ENCODE measurements around the gene KLHL24. TPM values are rescaled to one million over a fixed set of nuclear protein-coding genes. Genes with fewer than 3 reads are reported as not detected.
"Not testable (repeated sequence)": the region's sequence is repeated elsewhere in the genome, so short reads cannot be mapped to it uniquely, and the experiment has no call there.

KLHL24 gene
- total RNA-seq, 1 experiment from 2014 or later, result 29.0 TPM

GRCh38 chr3:183636221-183637105, 1.0 kb downstream of the KLHL24 start:
- DNase-seq (ENCODE audit: low read depth), result peak; percentile 96

GRCh38 chr3:183637106-183637486, 1.7 kb downstream of the KLHL24 start:
- DNase-seq (ENCODE audit: low read depth), result no peak

DNA sequence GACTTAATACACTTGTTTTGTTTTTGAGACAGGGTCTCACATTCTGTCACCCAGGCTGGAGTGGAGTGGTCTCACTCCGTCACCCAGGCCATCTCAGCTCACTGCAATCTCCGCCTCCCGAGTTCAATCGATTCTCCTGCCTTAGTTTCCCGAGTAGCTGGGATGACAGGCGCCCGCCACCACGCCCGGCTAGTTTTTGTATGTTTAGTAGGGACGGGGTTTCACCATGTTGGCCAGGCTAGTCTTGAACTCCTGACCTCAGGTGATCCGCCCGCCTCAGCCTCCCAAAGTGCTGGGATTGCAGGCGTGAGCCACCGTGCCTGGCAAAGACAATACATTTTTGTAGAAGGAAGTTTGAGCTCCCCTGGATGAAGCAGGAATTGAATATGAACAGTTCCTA, 2.2 kb downstream of the KLHL24 start:
- not testable (repeated sequence) for DNase-seq (ENCODE audit: low read depth)

GRCh38 chr3:183638101-183638852, 2.9 kb downstream of the KLHL24 start:
- DNase-seq (ENCODE audit: low read depth), result no peak

DNA sequence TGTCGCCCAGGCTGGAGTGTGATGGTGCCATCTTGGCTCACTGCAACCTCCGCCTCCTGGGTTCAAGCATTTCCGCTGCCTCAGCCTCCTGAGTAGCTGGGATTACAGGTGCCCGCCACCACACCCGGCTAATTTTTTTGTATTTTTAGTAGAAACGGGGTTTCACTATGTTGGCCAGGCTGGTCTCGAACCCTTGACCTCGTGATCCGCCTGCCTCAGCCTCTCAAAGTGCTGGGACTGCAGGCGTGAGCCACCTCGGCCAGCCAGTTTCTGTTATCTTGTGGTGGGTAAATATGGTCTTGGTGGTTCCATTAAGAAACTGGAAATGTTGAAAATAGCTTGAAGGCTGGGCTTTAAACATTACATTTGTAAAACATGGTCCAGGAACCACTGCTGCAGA, 5.2 kb downstream of the KLHL24 start:
- DNase-seq (ENCODE audit: low read depth), result not testable (repeated sequence)

DNA sequence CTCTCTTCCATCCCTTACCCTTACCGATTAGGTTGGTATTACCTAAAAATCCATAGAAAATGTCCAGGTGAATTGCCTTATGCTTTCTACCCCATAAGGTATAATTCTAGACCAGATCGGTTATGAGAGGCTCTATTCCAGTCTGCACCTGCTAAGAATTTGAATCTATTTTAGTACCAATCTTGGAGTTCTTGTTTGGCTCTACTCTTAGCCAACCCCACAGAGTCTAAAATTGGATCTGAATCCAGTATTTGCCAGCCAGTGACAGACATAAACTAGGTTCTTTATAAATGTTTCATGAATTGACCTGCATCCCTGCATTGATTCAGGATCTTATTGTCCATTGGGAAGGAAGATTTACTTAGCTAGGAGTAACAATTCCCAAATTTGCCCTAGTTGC, 6.5 kb downstream of the KLHL24 start:
- no peak for DNase-seq (ENCODE audit: low read depth)

GRCh38 chr3:183644244-183644643, 8.8 kb downstream of the KLHL24 start:
- DNase-seq (ENCODE audit: low read depth), result no peak

DNA sequence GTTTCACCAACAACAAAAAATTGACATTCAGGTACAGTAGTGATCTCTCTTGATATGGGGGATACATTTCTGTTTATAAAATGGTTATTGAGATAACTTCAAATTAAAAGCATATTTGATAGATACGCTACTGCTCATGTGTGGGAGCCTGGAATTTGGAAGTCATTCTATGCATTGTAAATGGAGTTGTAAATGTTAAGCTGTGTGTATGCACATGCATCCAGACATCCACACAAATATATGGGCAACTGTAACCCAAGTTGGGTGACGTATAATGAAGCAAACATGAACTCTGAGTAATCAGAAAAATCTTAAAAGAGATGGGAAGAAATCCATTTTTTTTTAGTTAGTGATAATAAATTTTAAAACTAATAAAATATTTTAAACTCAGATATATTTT, 9.8 kb downstream of the KLHL24 start:
- DNase-seq (ENCODE audit: low read depth), result no peak

GRCh38 chr3:183650554-183650953, 15.1 kb downstream of the KLHL24 start:
- DNase-seq (ENCODE audit: low read depth), result no peak

GRCh38 chr3:183653209-183654064, 18.0 kb downstream of the KLHL24 start:
- DNase-seq (ENCODE audit: low read depth), result peak; percentile 19

DNA sequence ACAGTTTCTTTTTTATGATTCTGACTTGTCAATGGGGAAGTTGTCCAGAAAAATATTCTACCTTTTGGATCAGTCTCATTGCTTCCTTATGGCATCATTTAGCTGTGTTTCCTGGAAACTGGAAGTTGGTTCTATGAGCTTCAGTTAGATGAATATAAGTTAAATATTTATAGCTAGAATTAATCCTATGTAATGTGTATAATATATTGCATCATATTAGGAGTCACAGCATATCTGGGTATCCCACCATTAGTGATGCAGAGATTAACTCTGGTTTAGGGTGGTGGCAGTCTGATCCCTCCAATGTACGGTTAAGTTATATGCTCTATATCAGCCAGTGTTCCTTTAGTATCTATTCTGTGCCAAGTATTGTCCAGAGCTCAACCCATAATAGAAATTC, 19.3 kb downstream of the KLHL24 start:
- DNase-seq (ENCODE audit: low read depth), result no peak

DNA sequence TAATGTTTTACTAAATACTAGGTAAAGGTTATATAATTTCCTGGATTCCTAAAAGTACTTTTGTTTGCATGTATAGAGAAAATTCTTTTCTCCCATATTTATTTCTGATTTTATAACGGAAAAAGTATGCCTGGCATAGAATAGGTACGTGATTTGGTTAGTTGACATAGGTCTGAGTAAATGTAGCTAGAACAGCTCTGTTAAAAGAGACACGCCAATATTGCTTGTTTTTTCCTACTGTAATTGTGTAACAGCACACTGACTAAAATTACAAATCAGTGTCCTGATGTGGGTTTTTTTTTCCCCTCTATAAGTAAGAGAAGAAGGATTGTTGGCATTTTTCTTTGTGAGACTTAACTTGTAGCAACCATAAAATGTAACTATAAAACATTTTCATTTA, 26.7 kb downstream of the KLHL24 start:
- DNase-seq (ENCODE audit: low read depth), result no peak

- DNase-seq (ENCODE audit: low read depth), result peak; percentile 93
Measured at GRCh38 chr3:183664913-183665381, 29.5 kb downstream of the KLHL24 start.

GRCh38 chr3:183680061-183680460, 44.6 kb downstream of the KLHL24 start:
- DNase-seq (ENCODE audit: low read depth), result no peak

GRCh38 chr3:183687705-183688104, 52.3 kb downstream of the KLHL24 start:
- DNase-seq (ENCODE audit: low read depth), result no peak

DNA sequence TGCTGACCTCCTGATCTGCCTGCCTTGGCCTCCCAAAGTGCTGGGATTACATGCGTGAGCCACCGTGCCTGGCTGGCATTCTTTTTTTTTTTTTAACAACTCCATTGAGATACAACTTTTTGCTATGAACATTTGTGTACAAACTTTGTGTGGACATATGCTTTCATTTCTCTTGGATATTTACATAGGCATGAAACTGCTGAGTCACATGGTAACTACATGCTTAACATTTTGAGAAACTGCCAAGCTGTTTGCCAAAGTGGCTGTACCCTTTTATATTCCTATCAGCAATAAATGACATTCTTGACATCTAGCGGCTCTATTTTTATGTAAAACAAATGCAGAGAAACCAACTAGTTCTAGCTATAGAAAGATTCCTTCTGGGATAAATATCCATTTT, 53.5 kb downstream of the KLHL24 start:
- no peak for DNase-seq (ENCODE audit: low read depth)

- DNase-seq (ENCODE audit: low read depth), result not testable (repeated sequence)
Measured at GRCh38 chr3:183689621-183690020, 54.2 kb downstream of the KLHL24 start.

- no peak for DNase-seq (ENCODE audit: low read depth)
Measured at GRCh38 chr3:183690402-183690995, 55.1 kb downstream of the KLHL24 start.

DNA sequence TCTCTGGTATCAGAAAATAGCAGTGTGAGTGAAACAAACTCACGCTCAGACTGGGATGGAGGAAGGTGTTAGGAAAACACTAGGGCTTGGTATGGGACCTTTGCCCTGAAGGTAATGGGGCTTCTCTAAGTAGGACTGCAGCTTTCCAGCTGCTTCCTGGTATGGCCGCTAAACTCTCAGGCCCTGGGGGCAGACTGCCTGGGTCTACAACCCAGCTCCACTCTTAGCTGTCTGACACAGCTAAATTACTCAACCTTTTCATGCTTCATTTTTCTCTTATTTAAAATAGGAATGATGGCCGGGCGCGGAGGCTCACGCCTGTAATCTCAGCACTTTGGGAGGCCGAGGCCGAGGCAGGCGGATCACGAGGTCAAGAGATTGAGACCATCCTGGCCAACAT, 57.0 kb downstream of the KLHL24 start:
- peak; percentile 26 for DNase-seq (ENCODE audit: low read depth)

DNA sequence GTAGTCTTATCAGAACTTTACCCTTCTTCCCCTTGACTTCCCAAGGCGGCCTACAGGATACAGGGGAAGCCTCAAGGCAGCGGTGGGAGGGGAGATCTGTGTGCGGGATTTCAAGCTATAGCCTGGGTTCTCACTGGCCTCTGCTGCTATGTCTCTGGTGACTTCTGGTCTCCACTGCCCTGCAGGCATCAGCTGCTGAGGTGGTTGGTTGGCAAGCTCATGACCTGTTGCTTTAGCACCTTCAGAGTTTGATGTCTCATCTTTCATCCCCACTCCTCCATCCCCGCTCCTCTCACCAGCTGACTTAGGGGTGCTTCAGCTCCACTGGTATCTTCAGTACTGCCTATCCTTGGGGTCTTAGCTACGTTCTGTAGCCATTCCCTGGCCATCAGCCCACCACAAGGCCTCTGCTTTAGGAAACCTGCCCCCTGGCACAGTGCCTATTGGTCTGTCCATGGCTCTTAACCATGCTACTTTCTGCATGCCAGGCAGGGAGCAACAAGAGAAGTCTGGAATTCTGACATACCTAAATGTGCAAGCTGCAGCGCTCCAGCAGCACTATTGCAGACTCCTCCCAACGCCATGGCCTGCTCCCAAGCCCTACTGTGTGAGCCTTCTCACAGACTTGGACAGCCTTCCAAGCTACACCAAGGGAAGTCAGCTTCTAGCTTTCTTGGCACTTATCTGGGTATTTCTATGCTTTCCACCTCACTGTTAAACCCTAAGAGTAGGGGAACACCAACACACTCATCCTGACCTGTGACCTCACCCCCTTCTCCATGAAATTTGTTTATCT, 60.3 kb downstream of the KLHL24 start:
- DNase-seq (ENCODE audit: low read depth), result peak; percentile 20

All from RPMI7951 (cell line).